DMS114 treated with DMSO at 0.1 percent for 48 hours (cell line): ENCODE data around the gene FARS2.

Experiments used
- DNase-seq: peaks from one replicate; lab custom pipeline; 2025; ENCODE audit not compliant: unreplicated experiment; lab: John Stamatoyannopoulos, UW

FARS2 gene

DNA sequence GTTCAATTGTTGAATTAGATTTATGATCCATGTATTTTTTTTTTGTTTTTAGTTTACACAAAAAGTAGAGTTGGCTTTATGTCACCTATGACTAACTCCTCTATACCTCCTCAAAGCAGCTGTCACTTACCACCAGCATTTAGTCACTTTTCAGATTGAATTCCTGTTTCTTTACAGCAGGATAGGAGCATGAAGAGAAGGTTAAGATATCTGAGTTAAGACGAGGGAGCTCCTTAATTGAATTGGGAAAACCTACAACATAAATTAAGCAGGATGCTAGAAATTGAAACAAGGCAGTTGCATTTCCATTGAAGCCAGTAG is 237.2 kb downstream of the FARS2 start:
- no peak for DNase-seq

DNA sequence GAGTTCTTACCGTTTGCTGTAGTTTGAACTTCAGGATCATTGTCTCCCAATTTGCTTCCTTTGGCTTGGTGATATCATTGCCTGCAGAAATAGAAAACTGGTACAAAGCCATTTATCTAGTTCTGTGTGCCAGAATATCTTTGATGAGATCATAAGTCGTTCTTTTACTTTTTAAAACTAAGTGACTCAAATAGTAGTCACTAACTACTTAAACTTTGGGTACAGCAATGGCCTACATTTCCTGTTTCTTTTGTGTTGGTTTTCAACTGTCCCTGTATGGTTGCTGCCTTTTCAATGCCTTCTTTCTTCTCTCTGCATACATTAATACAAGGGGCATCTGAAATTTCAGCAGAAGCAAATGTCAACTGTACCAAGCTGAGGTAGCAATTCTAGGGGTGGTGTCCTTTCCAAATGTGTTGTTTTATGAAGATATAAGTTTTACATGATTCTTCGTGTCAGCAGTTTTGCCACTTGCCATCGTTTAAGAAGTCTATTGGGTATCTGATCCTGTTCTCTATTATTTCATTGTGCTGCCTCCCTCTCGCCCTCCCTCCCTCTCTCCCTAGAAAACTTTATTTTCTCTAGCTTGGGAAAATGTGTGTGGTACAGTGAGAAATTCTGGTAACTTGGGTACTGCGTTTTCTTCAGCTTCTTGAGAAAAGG is 238.5 kb downstream of the FARS2 start:
- DNase-seq = no peak

GRCh38 chr6:5501837-5502236 is 240.5 kb downstream of the FARS2 start:
- no peak for DNase-seq

DNA sequence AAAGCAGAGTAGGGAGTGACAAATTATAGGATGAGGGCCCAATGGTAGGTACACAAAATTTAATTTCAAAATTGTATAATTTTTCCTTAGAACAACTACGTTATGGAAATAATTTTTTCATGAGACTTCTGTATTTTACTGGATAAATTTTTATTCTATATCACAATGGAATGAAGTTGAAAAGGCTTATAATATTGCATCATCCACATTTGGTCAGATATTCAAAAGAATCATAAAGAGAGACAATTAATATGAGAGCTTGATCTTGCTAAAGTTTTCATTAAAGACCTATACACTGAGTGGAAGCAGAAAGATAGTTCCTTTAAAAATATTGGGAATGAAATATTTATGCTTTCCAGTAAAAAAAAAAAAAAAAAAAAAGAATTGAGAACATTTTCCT is 242.8 kb downstream of the FARS2 start:
- DNase-seq = no peak

DNA sequence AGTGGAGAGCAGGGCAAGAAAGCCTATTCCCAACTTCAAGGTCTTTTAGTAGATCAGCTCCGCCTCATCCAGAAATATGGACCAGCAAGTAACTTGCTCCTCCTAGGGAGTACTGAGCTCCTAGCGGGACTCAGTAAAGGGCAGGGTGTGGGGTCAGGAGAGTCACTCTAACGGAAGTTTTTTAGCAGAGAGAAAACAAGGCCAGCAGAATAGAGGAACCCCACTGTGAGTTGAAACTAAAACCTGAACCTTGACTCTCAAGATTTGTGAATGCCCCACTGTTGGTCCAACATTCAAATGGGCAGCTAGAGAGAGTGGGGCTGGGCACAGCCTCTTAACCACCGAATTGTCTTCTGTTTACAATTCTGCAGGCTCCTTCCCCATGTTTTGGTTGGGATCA is 244.8 kb downstream of the FARS2 start:
- no peak for DNase-seq

GRCh38 chr6:5506597-5506996 is 245.3 kb downstream of the FARS2 start:
- DNase-seq = no peak

DNA sequence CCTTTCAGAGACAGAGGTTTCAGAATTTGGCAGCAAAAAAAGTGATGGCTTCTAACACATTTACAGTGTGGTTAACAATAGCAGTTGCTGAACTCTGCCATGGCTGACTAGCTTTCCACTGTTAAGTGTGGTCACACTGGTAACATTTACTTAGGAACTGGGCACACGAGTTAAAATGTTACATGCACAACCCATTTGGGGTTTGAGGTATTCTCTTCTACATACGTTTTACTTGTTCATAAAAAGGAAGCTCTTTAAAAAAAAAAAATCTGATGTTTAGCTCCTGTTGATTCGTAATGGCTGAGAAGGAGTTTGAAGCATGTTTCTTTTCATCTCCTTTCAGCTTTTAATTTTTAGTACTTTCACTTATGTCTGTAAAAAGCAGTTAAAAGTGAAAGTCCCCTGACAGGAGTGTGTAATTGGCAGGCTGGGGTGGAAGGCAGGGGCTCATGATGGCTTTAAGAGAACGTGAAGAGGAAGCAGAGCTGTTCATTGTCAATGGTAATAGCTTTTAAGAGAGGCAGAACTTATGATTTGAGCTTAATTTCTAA is 245.9 kb downstream of the FARS2 start:
- DNase-seq = no peak

- DNase-seq = no peak
Measured at GRCh38 chr6:5509106-5509505, 247.8 kb downstream of the FARS2 start.

GRCh38 chr6:5510331-5511133 is 249.2 kb downstream of the FARS2 start:
- no peak for DNase-seq

GRCh38 chr6:5511954-5512353 is 250.6 kb downstream of the FARS2 start:
- no peak for DNase-seq

DNA sequence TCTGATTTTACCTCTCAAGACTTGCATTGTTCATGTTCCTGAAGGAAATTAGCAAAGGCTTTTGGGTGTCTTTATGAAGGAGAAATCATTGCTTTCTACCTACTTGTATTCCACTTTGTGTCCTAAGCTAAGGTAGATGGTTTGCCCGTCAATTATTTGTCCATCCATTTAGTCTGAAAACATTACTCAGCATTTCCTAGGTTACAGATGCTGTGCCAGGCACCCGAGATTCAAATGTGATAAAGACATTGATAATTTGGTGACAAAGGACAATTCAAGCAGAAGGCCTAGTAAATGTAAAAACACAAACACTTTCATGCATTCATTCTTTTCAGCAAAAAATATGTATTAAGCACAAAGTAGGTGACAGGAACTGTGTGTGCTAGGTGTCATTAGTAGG is 251.1 kb downstream of the FARS2 start:
- DNase-seq = no peak

- no peak for DNase-seq
Measured at GRCh38 chr6:5513408-5513807, 252.1 kb downstream of the FARS2 start.

GRCh38 chr6:5514353-5514752 is 253.0 kb downstream of the FARS2 start:
- DNase-seq = no peak

GRCh38 chr6:5515200-5515599 is 253.9 kb downstream of the FARS2 start:
- no peak for DNase-seq

DNA sequence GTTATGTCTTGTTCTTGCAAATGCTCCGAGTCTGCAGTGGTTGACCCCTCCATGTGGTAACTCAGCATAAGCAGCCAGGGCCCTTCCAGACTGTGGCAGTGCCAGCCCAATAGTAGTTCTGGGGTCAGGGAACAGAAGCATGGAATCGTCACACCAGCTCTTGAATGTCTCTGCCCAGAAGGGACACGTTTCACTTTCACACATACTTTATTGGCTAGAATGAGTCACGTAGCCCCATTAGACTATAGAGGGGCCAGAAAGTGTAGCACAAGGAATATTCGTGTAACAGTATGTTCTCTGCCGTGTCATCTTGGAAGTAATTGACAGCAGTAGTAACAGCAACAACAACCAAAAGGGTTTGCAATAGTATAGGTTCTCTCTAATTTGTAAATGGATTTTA is 254.7 kb downstream of the FARS2 start:
- no peak for DNase-seq

DNA sequence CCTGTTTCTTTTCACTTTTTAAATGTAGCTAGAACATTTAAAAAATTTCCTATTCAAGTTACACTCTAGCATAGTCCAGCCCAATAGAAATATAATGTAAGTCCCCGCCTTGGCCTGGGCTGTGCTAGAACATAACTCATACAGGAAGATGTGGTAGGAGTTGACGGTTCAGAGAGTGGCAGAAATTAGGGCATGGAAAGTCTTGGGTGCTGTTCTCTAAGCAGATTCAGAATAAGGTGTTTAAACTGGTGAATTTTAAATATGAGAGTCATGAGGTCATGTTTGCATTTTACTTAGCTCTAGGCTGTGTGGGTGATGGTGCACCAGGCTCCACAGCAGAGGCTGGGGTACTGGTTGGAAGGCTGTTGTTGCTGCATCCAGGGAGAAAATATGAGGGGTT is 256.5 kb downstream of the FARS2 start:
- DNase-seq = no peak

DNA sequence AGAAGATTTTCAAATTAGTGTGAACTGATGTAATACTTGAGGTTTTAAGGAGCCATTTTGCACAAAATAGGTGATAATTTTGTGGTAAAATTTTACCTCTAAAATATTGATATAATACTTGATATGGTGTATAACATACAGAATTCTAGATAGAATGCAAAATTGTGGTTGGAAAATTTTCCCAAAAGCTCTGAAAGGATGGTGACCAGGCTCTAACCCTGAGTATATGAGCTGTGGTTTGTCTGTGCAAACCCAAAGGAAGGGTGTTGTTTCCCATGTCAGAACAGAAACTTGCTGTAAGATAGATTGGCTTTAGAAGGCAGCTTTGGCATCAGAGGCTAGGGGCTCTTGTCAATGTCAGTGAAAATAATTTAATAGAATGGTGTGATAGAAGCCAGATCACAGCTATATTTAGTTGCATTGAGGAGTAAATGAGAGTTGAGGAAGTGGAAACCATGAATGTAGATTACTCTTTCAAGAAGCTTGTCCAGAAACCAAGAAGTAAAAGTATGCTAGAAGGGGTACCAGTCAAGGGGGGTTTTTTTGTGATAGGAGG is 257.7 kb downstream of the FARS2 start:
- no peak for DNase-seq

DNA sequence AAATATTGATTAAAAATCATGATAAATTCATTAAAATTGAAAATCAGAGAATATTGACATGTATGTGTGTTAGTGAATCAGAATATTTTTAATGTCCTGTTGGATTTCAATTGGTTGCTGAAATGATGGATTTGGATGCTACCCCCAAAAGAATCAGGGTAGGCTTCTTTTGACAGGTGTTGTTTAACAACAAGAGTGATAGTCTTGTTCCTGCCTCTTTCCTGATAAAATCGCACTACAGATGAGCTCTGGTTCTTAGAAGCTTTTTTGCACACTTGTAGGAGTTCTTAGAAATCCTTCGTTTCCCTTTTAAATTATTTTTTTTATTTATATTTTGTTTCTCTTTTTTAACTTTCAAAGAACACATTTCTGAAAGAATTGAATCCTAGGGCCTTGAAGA is 259.5 kb downstream of the FARS2 start:
- DNase-seq = no peak

DNA sequence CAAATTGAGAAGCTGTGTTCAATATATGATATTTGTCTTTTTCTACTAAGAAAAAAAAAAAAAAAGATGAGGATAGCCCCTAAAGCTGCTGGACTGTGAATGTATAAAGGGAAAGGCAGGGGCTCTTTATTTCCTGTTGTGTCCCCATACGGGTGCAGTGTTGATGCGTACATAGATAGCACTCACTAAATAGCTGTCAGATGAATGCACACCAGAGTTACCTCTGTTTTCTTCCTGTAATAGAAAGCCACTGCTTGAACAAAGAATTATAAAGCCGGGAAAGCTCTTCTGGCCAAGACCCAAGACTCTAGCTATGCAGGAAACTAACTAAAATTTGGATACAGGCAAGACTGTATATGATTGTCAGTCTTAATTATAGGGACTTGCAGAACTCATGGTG is 260.0 kb downstream of the FARS2 start:
- no peak for DNase-seq

- no peak for DNase-seq
Measured at GRCh38 chr6:5522147-5522546, 260.8 kb downstream of the FARS2 start.

DNA sequence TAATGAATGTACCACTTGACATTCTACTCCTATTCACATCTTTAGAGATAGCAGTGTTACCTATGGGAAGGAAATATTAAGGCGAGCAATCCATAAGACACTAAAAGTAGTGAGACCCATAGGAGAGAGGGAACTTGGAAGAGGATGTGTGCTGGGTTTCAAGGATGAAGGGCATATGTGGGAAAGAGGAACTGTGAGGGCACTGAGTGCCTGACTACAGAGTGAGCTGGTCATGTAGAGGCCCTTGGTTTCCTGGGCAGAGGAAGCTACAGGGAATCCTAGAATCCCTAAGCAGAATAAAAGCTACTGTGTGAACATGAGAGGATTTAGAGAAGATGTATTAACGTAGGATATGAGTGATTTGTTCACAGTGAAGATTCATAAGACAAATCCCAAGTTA is 262.8 kb downstream of the FARS2 start:
- no peak for DNase-seq

DNA sequence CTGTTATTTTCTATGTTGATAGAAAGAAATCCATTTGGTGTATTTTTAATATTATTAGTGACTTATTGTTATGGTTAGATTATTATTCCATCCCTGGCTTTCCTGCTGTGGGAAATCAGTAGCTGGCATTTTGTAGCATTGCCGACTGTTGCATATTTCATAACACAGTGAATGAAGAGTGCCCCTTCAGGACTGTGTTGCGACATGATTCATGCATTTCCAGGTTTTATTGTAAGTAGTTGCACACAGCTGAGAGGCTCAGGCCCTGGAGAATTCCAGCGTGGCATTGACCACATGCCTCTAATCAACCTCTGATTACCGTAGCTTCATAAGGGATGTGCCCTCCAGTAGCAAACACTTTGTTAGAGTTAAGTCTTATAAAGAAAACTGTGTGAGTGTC is 263.9 kb downstream of the FARS2 start:
- no peak for DNase-seq
